Activated naive CD8-positive, alpha-beta T cell treated with anti-CD3 and anti-CD28 coated beads, Interleukin-2, amount 50 U/mL, for 24 hours (primary cell): Measurements from ENCODE around the gene PIAS1.
"Not testable (repeated sequence)": the region's sequence is repeated elsewhere in the genome, so short reads cannot be mapped to it uniquely, and the experiment has no call there.

Experiments
- ATAC-seq: fragments of 150-1000 bp; cut with Tn5 transposase; one replicate; pipeline ENCODE4 v1.10.0; 2021
- DNase-seq: peaks from one replicate; pipeline ENCODE4 v3.0.0; 2021
- H3K27ac Mint-ChIP-seq: one replicate; pipeline ENCODE4 v1.8.0; 2021; ENCODE audit warnings: mild to moderate bottlenecking, mixed read lengths
- H3K27me3 Mint-ChIP-seq: one replicate; pipeline ENCODE4 v1.8.0; 2021; ENCODE audit warnings: mixed read lengths
- H3K36me3 Mint-ChIP-seq: one replicate; pipeline ENCODE4 v1.8.0; 2021; ENCODE audit warnings: low read depth, mixed read lengths
- H3K4me1 Mint-ChIP-seq: one replicate; pipeline ENCODE4 v1.8.0; 2021; ENCODE audit warnings: mixed read lengths
- H3K4me3 Mint-ChIP-seq: one replicate; pipeline ENCODE4 v1.8.0; 2021; ENCODE audit warnings: mild to moderate bottlenecking, moderate library complexity, mixed read lengths
- H3K9me3 Mint-ChIP-seq: one replicate; pipeline ENCODE4 v1.8.0; 2021; ENCODE audit warnings: mixed read lengths

PIAS1 gene

DNA sequence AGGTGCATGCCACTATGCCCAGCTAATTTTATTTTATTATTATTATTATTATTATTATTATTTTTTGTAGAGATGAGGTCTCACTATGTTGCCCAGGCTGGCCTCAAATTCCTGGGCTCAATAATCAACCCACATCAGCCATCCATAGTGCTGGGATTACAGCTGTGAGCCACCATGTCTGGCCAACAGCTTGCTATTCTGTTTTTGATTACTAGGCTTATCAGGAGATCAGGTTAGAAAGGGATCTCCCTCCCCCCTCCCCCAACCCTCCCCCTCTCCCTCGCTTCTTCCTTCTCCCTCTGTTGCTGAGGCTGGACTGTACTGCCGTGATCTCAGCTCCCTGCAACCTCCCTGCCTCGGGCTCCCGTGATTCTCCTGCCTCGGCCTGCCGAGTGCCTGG is 166.9 kb downstream of the PIAS1 start:
- H3K27me3 Mint-ChIP-seq = no peaks in the 10 kb centered on the region
- ATAC-seq (no peak), DNase-seq (no peak)
- no peak overlapping the region for H3K4me3 Mint-ChIP-seq
- H3K36me3 Mint-ChIP-seq = peaks cover 43% of the 10 kb centered on the region
- peaks cover 13% of the 10 kb centered on the region for H3K4me1 Mint-ChIP-seq
- no peaks in the 10 kb centered on the region for H3K9me3 Mint-ChIP-seq
- no peak overlapping the region for H3K27ac Mint-ChIP-seq

DNA sequence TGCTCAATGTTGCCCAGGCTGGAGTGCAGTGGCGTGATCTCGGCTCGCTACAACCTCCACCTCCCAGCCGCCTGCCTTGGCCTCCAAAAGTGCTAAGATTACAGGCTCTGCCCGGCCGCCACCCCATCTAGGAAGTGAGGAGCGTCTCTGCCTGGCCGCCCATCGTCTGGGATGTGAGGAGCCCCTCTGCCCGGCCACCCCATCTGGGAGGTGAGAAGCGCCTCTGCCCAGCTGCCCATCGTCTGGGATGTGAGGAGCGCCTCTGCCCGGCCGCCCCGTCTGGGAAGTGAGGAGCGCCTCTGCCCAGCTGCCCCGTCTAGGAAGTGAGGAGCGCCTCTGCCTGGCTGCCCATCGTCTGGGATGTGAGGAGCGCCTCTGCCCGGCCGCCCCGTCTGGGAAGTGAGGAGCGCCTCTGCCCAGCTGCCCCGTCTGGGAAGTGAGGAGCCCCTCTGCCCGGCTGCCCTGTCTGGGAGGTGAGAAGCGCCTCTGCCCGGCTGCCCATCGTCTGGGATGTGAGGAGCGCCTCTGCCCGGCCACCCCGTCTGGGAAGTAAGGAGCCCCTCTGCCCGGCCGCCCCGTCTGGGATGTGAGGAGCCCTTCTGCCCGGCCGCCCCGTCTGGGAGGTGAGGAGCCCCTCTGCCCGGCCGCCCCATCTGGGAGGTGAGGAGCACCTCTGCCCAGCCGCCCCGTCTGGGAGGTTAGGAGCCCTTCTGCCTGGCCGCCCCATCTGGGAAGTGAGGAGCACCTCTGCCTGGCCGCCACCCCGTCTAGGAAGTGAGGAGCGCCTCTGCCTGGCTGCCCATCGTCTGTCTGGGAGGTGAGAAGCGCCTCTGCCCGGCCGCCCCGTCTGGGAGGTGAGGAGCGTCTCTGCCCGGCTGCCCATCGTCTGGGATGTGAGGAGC is 167.7 kb downstream of the PIAS1 start:
- H3K4me3 Mint-ChIP-seq, ATAC-seq, H3K27me3 Mint-ChIP-seq, DNase-seq, H3K27ac Mint-ChIP-seq, H3K9me3 Mint-ChIP-seq: not testable (repeated sequence)
- H3K36me3 Mint-ChIP-seq = peaks cover 37% of the 10 kb centered on the region
- H3K4me1 Mint-ChIP-seq = peaks cover 19% of the 10 kb centered on the region

DNA sequence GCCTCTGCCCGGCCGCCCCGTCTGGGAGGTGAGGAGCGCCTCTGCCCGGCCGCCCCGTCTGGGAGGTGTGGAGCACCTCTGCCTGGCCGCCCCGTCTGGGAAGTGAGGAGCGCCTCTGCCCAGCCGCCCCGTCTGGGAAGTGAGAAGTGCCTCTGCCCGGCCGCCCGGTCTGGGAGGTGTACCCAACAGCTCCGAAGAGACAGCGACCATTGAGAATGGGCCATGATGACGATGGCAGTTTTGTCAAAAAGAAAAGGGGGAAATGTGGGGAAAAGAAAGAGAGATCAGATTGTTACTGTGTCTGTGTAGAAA is 168.3 kb downstream of the PIAS1 start:
- peaks cover 37% of the 10 kb centered on the region for H3K36me3 Mint-ChIP-seq
- H3K4me3 Mint-ChIP-seq, ATAC-seq, DNase-seq, H3K27me3 Mint-ChIP-seq, H3K9me3 Mint-ChIP-seq, H3K27ac Mint-ChIP-seq: not testable (repeated sequence)
- H3K4me1 Mint-ChIP-seq = peaks cover 24% of the 10 kb centered on the region

DNA sequence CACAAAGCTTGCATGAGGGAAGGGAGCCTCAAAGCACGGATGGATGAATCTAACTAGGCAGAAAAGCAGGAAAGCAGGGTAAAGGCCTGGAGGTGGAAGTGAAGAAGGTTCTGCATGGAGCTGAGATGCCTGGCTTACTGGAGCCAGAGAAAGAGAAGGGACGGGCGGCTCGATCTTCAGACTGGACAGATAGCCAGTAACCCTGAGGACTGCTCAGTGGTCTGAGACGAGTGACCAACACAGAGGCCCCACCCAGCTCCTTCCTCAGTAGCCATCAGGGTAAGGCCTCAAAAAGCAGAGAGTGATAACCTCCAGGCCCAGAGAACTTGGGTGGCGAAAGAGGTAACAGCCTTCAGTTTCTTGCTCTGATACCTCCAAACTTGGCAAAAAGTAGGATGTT is 169.1 kb downstream of the PIAS1 start:
- Mint-ChIP-seq H3K27ac (no peak overlapping the region), H3K9me3 (no peaks in the 10 kb centered on the region), H3K27me3 (no peaks in the 10 kb centered on the region), H3K36me3 (peaks cover 35% of the 10 kb centered on the region), H3K4me3 (no peak overlapping the region), H3K4me1 (peaks cover 32% of the 10 kb centered on the region)
- ATAC-seq (no peak), DNase-seq (no peak)

DNA sequence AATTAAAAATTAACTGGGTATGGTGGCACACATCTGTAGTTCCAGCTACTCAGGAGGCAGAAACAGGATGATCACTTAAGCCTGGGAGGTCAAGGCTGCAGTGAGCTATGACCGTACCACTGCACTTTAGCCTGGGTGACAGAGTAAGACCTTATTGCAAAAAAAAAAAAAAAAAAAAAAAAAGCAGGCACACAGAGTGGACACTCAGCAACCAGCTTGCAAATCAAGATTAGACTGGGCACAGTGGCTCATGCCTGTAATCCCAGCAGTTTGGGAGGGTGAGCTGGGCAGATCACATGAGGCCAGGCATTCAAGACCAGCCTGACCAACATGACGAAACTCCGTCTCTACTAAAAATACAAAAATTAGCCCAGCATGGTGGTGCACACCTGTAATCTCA is 170.0 kb downstream of the PIAS1 start:
- Mint-ChIP-seq H3K36me3 (peaks cover 32% of the 10 kb centered on the region), H3K9me3 (no peaks in the 10 kb centered on the region), H3K27me3 (no peaks in the 10 kb centered on the region), H3K4me3 (no peak overlapping the region), H3K4me1 (peaks cover 39% of the 10 kb centered on the region), H3K27ac (no peak overlapping the region)
- DNase-seq = no peak
- no peak for ATAC-seq

DNA sequence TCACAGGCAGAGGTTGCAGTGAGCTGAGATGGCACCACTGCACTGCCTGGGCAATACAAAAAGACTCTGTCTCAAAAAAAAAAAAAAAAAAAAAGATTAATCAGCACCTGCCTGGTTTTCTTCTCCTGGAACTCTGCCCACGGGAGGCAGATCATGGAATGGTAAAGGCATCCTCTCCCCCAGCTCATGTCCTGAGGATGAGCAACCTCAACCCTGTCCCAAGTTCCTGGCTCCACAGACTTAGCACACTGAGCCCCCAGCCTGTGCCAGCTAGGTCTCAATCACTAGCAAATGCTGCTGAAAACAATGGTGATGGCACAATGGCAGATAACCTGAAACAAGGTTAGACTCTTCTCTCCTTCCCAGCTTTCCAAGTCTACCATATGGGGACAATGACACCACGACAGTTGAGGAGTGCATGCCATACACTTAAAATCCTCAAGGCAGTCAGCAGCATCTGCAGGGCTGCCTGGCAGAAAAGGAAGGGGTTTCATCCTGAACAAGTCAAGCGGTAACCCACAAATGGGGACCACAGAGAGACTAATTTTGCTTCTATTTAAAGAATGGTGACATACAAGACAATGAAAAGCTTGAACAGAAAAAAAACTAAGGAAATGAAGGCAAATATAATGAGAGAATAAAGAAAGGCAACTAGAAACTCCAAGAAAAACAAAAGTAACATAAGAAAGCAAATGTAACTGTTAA is 170.6 kb downstream of the PIAS1 start:
- ATAC-seq (no peak), DNase-seq (no peak)
- Mint-ChIP-seq H3K4me1 (peaks cover 39% of the 10 kb centered on the region), H3K27ac (peak overlapping the region; percentile 15), H3K9me3 (no peaks in the 10 kb centered on the region), H3K36me3 (peaks cover 31% of the 10 kb centered on the region), H3K4me3 (peak overlapping the region; percentile 36), H3K27me3 (no peaks in the 10 kb centered on the region)

DNA sequence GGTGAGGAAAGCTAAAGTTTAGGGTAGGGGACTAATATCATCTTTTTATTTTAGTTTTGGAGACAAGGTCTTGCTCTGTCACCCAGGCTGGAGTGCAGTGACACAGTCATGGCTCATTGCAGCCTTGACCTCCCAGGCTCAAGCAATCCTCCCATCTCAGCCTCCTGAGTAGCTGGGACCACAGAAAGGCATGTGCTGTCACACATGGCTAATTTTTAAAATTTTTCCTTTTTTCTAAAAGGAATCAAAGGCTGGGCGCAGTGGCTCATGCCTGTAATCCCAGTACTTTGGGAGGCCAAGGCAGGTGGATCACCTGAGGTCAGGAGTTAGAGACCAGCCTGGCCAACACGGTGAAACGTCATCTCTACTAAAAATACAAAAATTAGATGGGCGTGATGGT is 171.3 kb downstream of the PIAS1 start:
- Mint-ChIP-seq H3K4me3 (peak overlapping the region; percentile 36), H3K36me3 (peaks cover 31% of the 10 kb centered on the region), H3K4me1 (peaks cover 46% of the 10 kb centered on the region)
- H3K9me3 Mint-ChIP-seq, H3K27ac Mint-ChIP-seq, ATAC-seq, DNase-seq, H3K27me3 Mint-ChIP-seq: not testable (repeated sequence)

DNA sequence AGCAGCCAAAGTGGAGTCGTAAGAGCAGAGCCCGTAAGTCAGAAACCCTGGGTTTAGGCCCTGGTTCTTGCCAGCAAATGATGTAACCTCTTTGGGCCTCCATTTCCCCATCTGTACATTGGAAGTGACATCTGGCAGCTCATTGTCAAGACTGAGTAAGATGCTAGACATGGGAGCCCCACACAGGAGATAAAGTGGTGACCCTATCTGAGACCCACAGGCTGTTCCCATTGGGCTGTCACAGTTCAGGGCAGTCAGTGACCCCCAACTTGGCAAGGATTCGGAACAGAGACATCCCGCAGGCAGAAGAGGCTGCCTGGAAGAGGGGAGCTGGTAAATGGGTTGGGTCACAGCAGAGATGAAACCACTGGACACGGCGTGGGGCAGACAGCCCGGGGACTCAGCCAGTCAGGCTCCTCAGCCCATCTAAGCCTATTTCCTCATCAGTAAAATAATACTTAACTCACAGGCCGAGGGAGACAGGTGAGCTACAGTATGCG is 173.6 kb downstream of the PIAS1 start:
- H3K4me3 Mint-ChIP-seq = peak overlapping the region; percentile 96
- no peaks in the 10 kb centered on the region for H3K9me3 Mint-ChIP-seq
- peaks cover 31% of the 10 kb centered on the region for H3K36me3 Mint-ChIP-seq
- peak overlapping the region; percentile 92 for H3K27ac Mint-ChIP-seq
- ATAC-seq = no peak
- H3K4me1 Mint-ChIP-seq = peaks cover 53% of the 10 kb centered on the region
- no peaks in the 10 kb centered on the region for H3K27me3 Mint-ChIP-seq
- DNase-seq = no peak

DNA sequence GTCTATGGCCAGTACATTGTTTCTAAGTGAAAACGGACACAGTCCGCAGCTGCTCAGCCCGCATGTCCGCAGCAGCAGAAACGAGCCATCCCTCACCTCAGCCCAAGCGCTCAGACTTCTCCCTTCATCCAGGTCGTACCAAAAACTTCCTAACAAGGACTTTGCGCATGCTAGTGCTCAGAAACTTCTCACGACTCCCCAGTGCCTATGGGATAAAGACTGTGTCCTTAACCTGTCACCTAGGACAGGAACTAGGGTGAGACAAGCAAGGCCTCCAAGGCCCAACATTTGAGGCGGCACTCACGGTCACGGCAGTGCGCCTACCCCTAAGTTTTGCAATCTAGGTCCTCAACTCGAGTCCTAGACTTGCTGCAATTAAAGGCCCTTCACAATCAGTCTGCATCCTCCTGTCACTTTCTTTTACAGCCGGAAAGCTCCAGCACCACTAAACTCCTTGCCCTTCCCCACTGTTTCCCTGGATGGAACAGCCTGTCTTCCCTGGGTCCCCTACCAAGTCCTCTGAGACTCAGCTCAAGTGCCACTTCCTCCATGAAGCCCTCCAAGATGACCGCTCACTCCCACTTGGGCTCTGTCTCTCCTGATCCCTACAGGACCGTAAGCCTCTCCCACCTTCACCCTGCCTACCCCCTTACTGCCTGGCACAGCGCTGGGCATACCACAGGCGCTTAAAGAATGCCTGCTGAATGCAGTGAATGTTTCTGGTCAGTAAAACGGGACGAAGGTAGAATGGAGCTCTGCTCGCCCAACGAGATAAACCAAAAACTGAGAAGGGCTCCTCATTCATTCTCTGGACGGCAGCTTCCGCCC is 174.2 kb downstream of the PIAS1 start:
- peaks cover 53% of the 10 kb centered on the region for H3K4me1 Mint-ChIP-seq
- DNase-seq = no peak
- peaks cover 25% of the 10 kb centered on the region for H3K36me3 Mint-ChIP-seq
- peaks cover 1% of the 10 kb centered on the region for H3K27me3 Mint-ChIP-seq
- ATAC-seq = no peak
- H3K27ac Mint-ChIP-seq = peak overlapping the region; percentile 92
- H3K4me3 Mint-ChIP-seq = peak overlapping the region; percentile 96
- no peaks in the 10 kb centered on the region for H3K9me3 Mint-ChIP-seq

DNA sequence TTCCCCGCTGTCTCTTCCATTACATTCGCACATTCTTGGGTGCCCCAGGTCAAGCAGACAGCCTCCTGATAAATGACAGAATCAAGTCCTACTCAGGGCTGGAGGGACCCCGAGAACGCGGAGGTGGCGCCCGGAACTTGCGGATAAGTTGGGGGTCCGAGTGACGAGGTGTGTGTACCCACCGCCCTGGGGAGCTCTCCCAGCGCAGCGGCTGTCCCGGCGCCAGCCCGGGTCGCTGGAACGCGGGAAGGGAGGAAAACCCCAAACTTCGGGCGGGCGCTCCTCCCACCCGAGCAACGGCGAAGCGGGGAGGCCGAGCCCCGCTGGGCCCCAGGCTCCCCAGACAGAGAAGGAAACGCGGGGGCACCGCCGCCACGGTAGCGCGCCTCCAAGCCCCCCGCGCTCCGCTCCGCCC is 174.9 kb downstream of the PIAS1 start:
- H3K27ac Mint-ChIP-seq = peak overlapping the region; percentile 92
- DNase-seq (no peak), ATAC-seq (no peak)
- peaks cover 23% of the 10 kb centered on the region for H3K36me3 Mint-ChIP-seq
- no peaks in the 10 kb centered on the region for H3K9me3 Mint-ChIP-seq
- H3K27me3 Mint-ChIP-seq = peaks cover 1% of the 10 kb centered on the region
- peaks cover 53% of the 10 kb centered on the region for H3K4me1 Mint-ChIP-seq
- peak overlapping the region; percentile 96 for H3K4me3 Mint-ChIP-seq

DNA sequence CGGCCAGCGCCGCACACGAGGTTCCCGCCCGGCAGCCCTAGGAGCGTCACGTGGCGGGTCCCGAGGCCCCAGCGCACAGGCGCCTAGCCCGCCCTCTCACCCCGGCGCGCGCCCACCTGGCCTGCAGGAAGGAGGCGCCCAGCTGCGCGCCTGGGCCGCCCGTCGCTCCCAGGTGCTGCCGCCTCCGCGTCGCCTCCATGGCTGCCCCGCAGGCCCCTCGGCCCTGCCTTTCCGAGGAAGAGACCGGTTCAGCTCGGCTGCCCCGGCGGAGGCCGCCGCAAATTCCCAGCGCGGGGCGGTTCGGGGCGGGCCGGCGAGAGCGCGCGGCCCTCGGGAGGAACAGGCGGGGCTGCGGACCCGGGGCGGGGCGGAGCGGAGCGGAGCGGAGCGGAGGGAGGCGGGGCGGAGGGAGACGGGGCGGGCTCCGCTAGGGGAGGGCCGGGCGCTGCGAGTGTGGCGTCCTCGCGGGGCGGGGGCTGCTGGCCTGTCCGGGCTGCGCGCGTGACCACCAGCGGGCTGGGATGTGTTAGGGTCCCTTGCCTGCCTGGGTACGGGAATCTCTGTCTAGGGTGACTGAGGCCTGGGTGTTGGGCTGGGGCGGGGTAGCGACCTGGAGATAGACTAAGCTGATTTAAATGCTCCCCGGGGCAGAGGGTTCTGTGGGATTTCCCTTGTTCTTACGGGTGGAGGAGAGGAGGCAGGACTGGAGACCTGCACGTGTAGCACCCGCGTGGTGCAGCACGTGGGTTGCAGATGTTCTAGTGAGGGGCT is 175.5 kb downstream of the PIAS1 start, which contains the start of gene CLN6:
Gene CLN6, minus strand, starts transcription at position 343 of the 771 bp plus-strand sequence. Its CDS starts 144 bp downstream, at position 199.
- ATAC-seq (peak; percentile 85), DNase-seq (peak; percentile 84)
- Mint-ChIP-seq H3K27me3 (peaks cover 1% of the 10 kb centered on the region), H3K27ac (peak within 1 kb of the TSS; percentile 97), H3K9me3 (no peaks in the 10 kb centered on the region), H3K36me3 (peaks cover 22% of the 10 kb centered on the region), H3K4me3 (peak within 1 kb of the TSS; percentile 96), H3K4me1 (peaks cover 52% of the 10 kb centered on the region)

DNA sequence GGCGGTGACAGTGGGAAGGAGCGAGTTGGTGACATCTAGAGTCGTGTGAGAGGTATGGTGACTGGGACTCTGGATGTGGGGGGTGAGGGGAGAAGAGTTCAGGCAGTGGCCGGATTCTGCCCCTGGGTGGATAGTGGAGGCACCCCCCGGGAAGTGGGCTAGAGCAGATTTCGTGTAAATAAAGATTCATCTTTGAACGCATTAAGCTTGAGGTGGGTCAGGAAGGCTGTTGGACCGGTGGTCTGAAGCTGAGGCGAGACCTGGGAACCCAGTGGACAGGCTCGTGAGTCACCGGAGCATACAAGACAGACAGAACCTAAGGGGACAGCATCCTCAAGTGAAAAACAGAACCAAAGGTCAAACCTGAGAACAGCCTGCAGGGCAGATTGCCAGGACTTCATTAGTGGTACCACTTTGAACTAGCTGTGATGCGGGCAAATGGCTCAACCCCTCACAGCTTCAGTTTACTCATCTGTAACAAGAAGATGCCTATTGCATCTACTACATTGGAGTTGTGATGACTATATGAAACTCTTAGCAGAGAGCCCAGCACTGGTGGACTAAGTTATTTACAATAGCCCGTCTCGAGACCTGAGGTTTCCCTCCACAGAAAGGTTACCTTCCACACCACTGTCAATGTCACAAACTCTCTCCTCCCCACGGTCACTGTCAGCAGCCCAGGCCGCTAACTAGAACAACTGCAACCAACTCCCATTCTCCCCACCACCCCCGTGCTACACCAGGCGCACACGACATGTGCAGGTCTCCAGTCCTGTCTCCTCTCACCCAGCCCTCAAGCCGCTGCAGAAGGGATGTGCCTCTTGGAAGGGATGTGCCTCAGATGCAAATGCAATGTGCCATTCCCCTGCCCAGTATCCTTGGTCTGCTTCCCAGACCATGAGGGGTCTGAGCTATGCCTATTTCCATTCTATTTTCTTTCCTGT is 176.3 kb downstream of the PIAS1 start:
- ATAC-seq (no peak), DNase-seq (no peak)
- H3K4me1 Mint-ChIP-seq = peaks cover 43% of the 10 kb centered on the region
- no peaks in the 10 kb centered on the region for H3K9me3 Mint-ChIP-seq
- peaks cover 1% of the 10 kb centered on the region for H3K27me3 Mint-ChIP-seq
- H3K4me3 Mint-ChIP-seq = peak overlapping the region; percentile 92
- peaks cover 14% of the 10 kb centered on the region for H3K36me3 Mint-ChIP-seq
- peak overlapping the region; percentile 97 for H3K27ac Mint-ChIP-seq
